Karpas-422 (cell line): ENCODE data around the gene PGLYRP4. TPM values are rescaled to one million over a fixed set of nuclear protein-coding genes. Genes with fewer than 3 reads are reported as not detected.

Source experiments
- DNase-seq: peaks from one replicate; pipeline ENCODE4 v3.0.0-alpha.2; 2015
- H2AFZ ChIP-seq: fragments of 200-600 bp; sonication (generic); 2 replicates; pipeline ENCODE4 v1.6.1; 2014; ENCODE audit warnings: antibody characterized with exemption, low read length, mixed read lengths
- H3K27ac ChIP-seq: fragments of 200-600 bp; sonication (generic); 2 replicates; pipeline ENCODE4 v1.5.1; 2014; ENCODE audit warnings: mild to moderate bottlenecking, low read length, moderate library complexity
- H3K27me3 ChIP-seq: fragments of 200-600 bp; sonication (generic); 2 replicates; pipeline ENCODE4 v1.6.1; 2014; ENCODE audit warnings: low read length, mixed read lengths
- H3K36me3 ChIP-seq: fragments of 200-600 bp; sonication (generic); 2 replicates; pipeline ENCODE4 v1.6.1; 2014; ENCODE audit warnings: low read length, mixed read lengths; ENCODE audit not compliant: insufficient read depth
- H3K4me1 ChIP-seq: fragments of 200-600 bp; sonication (generic); 2 replicates; pipeline ENCODE4 v1.6.1; 2014; ENCODE audit warnings: mild to moderate bottlenecking, low read length, mixed read lengths
- H3K4me2 ChIP-seq: fragments of 200-600 bp; sonication (generic); 2 replicates; pipeline ENCODE4 v1.6.1; 2014; ENCODE audit warnings: low read length, low read depth, mild to moderate bottlenecking; ENCODE audit not compliant: poor library complexity, severe bottlenecking
- H3K4me3 ChIP-seq: fragments of 200-600 bp; sonication (generic); 2 replicates; pipeline ENCODE4 v1.5.1; 2014; ENCODE audit warnings: mild to moderate bottlenecking, antibody characterized with exemption, low read length, mixed read lengths
- H3K79me2 ChIP-seq: fragments of 200-600 bp; sonication (generic); 2 replicates; pipeline ENCODE4 v1.6.1; 2014; ENCODE audit warnings: mild to moderate bottlenecking, low read length, mixed read lengths
- H3K9ac ChIP-seq: fragments of 200-600 bp; sonication (generic); 2 replicates; pipeline ENCODE4 v1.6.0; 2014; ENCODE audit warnings: low read length
- H3K9me2 ChIP-seq: fragments of 200-600 bp; sonication (generic), shearing (Covaris generic); replicated peaks from 2 replicates; pipeline ENCODE4 v1.6.0; 2014; ENCODE audit warnings: mild to moderate bottlenecking, low read length, moderate library complexity; ENCODE audit not compliant: insufficient read depth
- H3K9me3 ChIP-seq: fragments of 300-700, 200-600 bp; sonication (generic); 2 replicates; pipeline ENCODE4 v1.6.1; 2014; ENCODE audit warnings: low read length, mixed read lengths
- H4K20me1 ChIP-seq: fragments of 200-600 bp; sonication (generic); 2 replicates; pipeline ENCODE4 v1.6.1; 2014; ENCODE audit warnings: mild to moderate bottlenecking, antibody characterized with exemption, low read length, low read depth; ENCODE audit not compliant: insufficient read depth
- total RNA-seq: library from RNA; depleted of rRNA; stranded (reverse); fragments of >200 nt; shearing (Covaris generic); gene quantifications from 2 replicates; pipeline ENCODE4 v1.2.3, GENCODE V29; 2014; ENCODE audit warnings: low replicate concordance

The PGLYRP4 gene
- total RNA-seq, 1 experiment from 2014 or later: not detected

DNA sequence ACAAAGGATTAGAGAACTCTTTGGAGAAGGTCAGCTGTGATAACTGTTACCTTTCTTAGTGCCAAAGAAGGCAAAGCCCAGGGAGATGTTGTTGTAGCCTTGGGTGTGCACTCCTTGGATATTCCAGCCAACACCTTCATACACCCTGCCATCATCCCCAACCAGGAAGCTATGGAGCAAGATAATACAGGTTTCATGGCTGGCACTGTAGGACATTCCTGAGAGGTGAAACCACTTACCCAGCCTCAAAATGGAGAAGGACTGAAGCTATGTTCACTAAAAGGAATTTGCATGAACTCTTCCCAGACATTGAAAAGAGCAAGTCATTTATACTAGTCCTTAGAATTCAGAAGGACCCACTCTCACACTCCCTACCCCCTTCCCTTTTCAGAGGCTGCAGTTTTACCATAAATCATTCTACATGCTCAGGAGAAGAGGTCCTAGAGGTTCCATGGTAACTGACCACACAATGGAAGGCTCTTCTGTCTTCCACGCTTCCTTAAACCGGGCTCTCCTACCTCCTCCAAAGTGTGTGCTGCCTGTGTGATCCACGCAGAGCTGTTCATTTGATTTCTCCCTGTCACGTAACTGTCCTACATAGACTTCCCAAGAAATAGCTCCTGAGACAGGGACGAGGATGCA, 5.5 kb downstream of the PGLYRP4 start:
- no peaks in the 10 kb centered on the region for H3K9me3 ChIP-seq
- H3K4me3 ChIP-seq: no peak overlapping the region
- H3K4me2 ChIP-seq: no peak overlapping the region
- no peaks in the 10 kb centered on the region for H4K20me1 ChIP-seq
- H2AFZ ChIP-seq: no peak overlapping the region
- no peak overlapping the region for H3K27ac ChIP-seq
- H3K4me1 ChIP-seq: peaks cover 2% of the 10 kb centered on the region; the same call in 1 of the 2 replicates
- H3K27me3 ChIP-seq: no peaks in the 10 kb centered on the region
- no peaks in the 10 kb centered on the region for H3K9me2 ChIP-seq
- no peaks in the 10 kb centered on the region for H3K36me3 ChIP-seq
- no peak for DNase-seq
- H3K79me2 ChIP-seq: no peaks in the 10 kb centered on the region
- H3K9ac ChIP-seq: no peak overlapping the region

DNA sequence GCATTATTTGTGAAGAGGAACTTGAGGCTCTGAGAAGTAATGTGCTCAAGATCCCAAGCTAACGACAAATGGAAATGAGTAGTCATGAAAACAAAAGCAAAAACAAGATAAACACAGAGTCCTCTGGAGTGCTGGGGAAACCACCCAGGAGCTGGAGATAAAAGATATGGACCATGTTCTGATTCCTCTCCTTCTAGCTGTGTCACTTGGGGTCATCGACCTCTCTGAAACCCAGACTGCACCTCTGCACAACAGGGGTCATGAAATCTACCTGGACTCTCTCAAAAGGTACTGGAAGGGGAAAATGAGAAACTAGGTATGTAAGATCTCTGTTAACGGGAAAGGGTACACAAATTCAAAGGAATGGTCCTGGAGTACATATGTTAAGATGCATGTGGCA, 6.5 kb downstream of the PGLYRP4 start:
- no peak overlapping the region for H3K4me2 ChIP-seq
- no peak for DNase-seq
- H3K4me1 ChIP-seq: peaks cover 2% of the 10 kb centered on the region; the same call in 1 of the 2 replicates
- H3K9ac ChIP-seq: no peak overlapping the region
- no peak overlapping the region for H3K4me3 ChIP-seq
- H2AFZ ChIP-seq: no peak overlapping the region
- H3K27ac ChIP-seq: no peak overlapping the region
- no peaks in the 10 kb centered on the region for H3K27me3 ChIP-seq
- no peaks in the 10 kb centered on the region for H3K9me2 ChIP-seq
- no peaks in the 10 kb centered on the region for H3K36me3 ChIP-seq
- H4K20me1 ChIP-seq: no peaks in the 10 kb centered on the region
- H3K79me2 ChIP-seq: no peaks in the 10 kb centered on the region
- H3K9me3 ChIP-seq: no peaks in the 10 kb centered on the region

DNA sequence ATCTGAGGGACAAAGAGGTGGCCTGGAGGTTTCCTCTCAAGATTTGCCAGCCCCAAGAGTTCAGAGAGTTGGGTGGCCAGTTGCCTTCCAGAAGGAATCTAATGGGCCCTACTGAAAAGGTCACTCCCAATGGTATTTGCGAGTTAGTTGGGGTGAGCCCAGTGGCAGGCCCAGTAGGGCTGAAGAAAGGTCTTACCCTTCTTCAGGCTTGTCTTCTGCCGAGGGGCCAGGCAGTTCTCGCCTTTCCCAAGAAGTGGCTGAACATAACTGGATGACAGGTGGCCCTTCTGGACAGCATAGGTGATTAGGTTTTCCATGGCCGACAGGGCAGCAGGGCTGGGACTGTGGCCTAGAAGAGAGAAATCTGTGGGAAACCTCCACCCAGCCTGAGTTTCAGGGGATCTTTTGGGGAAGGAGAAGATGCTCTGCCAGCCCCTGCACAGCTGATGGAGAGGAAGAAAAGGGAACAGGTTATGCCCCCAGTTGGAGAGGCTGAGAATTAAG, 7.2 kb downstream of the PGLYRP4 start:
- Histone ChIP-seq H3K4me2 (no peak overlapping the region), H4K20me1 (no peaks in the 10 kb centered on the region), H3K9me3 (no peaks in the 10 kb centered on the region), H3K9me2 (no peaks in the 10 kb centered on the region), H2AFZ (no peak overlapping the region), H3K27ac (no peak overlapping the region), H3K27me3 (no peaks in the 10 kb centered on the region; the same call in 1 of the 2 replicates), H3K4me1 (peaks cover 2% of the 10 kb centered on the region; the same call in 1 of the 2 replicates), H3K79me2 (no peaks in the 10 kb centered on the region), H3K36me3 (no peaks in the 10 kb centered on the region), H3K9ac (no peak overlapping the region), H3K4me3 (no peak overlapping the region)
- DNase-seq: no peak

DNA sequence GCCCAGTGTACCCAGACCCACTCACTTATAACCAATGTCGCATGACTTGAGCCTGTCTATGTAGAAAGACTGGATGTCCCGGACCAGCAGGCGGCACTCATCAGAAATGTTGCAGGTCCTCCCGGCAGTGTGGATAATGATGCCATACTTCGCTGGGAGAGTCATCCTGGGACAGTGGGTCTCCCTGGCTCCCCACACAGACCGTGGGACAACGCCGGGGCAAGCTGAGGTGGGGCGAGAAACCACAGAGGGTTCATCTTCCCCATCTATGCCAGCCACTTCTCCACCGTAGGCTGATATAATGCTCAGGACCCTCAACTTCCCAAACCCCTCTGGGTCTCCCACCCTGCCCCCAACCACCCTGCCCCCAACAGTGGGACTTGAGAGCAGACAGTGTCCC, 8.3 kb downstream of the PGLYRP4 start:
- no peaks in the 10 kb centered on the region for H3K79me2 ChIP-seq
- H2AFZ ChIP-seq: no peak overlapping the region
- no peak overlapping the region for H3K27ac ChIP-seq
- H3K9me3 ChIP-seq: no peaks in the 10 kb centered on the region
- H3K9ac ChIP-seq: no peak overlapping the region
- H3K27me3 ChIP-seq: no peaks in the 10 kb centered on the region; the same call in 1 of the 2 replicates
- no peak overlapping the region for H3K4me3 ChIP-seq
- no peaks in the 10 kb centered on the region for H3K4me1 ChIP-seq
- H3K9me2 ChIP-seq: no peaks in the 10 kb centered on the region
- H4K20me1 ChIP-seq: no peaks in the 10 kb centered on the region
- no peaks in the 10 kb centered on the region for H3K36me3 ChIP-seq
- H3K4me2 ChIP-seq: no peak overlapping the region
- DNase-seq: no peak

DNA sequence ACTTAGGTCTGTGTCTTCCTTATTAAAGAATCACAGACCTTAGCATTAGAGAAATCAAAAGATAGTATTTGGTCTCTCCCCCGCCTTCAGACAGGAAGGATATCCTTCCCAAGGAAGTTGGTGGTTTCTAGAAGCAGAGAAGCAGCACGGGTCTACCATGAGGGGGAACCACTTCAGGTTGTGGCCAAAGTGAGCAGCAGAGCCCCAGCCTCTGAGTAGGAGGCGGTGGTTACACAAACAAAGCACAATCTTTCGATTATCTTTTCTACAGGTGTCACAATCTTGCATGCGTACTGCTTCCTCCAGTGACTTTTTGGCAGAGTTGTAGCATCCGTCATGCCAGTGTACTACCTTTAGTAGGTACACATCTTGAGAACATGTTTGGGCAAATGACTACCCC, 8.8 kb downstream of the PGLYRP4 start:
- DNase-seq: no peak
- H3K4me2 ChIP-seq: no peak overlapping the region
- H2AFZ ChIP-seq: no peak overlapping the region
- no peak overlapping the region for H3K9ac ChIP-seq
- no peaks in the 10 kb centered on the region for H3K9me3 ChIP-seq
- no peak overlapping the region for H3K27ac ChIP-seq
- no peak overlapping the region for H3K4me3 ChIP-seq
- no peaks in the 10 kb centered on the region for H3K4me1 ChIP-seq
- no peaks in the 10 kb centered on the region for H3K9me2 ChIP-seq
- no peaks in the 10 kb centered on the region for H3K79me2 ChIP-seq
- H3K27me3 ChIP-seq: no peaks in the 10 kb centered on the region; the same call in 1 of the 2 replicates
- H4K20me1 ChIP-seq: no peaks in the 10 kb centered on the region
- no peaks in the 10 kb centered on the region for H3K36me3 ChIP-seq

DNA sequence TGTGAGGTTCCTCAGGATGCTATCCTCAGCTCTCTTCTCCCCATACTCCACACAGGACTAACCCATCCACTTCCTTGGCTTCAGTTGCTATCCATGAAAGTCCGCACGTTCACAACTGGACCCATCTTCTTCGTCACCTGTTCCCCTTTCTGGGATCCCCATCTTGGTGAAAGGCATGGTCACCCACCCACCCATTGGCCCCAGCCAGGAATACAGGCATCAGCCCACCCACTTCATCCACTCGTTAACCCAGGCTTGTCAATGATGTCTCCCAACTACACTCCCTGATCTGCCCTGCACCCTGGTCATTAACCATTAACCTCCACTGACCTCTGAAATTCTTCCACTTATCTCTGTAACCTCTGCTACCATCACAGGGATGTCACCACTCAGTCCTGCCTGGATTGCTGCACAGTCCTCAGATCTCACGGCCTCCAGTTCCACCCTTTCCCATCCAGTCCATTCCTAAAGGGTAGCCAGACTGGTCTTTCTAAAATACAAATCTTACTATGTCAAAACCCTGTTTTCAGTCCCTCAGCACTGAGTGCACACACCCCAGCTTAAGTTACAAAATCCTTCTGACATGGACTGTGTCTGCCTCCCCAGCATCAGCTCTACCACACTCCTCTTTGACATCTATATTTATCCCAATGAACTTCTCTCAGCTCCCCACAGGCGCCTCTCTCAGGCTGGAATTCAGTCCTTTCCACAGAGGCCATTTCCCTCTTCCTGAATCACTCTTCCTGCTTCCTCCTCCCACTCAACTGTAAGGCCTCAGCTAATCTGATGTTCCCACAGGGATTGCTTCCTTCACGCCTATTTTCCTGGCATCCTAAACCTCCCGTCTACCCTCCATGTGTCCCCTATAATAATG, 10.4 kb downstream of the PGLYRP4 start:
- Histone ChIP-seq H3K9ac (no peak overlapping the region), H3K4me3 (no peak overlapping the region), H3K4me1 (no peaks in the 10 kb centered on the region), H3K79me2 (no peaks in the 10 kb centered on the region), H3K9me2 (no peaks in the 10 kb centered on the region), H3K36me3 (no peaks in the 10 kb centered on the region), H3K27ac (no peak overlapping the region), H3K4me2 (no peak overlapping the region), H3K27me3 (no peaks in the 10 kb centered on the region; the same call in 1 of the 2 replicates), H3K9me3 (no peaks in the 10 kb centered on the region), H4K20me1 (no peaks in the 10 kb centered on the region), H2AFZ (no peak overlapping the region)
- DNase-seq: no peak

DNA sequence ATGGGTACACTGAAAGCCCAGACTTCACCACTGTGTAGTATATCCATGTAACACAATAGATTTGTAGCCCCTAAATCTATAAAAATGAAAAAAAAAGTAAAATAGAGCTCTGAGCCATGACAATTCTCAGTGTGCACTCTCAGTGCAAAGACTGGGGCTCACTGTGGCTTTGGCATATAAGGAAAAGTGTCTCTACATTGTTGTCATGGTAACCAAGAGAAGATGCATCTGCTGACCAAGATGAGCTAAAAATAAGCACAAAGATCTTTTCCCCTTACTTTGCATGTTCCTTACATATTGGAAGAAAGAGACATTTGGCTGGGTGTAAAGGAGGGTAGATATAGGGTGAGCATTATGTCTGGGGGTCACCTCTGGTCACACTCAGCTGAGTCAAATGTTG, 12.0 kb downstream of the PGLYRP4 start:
- no peak overlapping the region for H3K9ac ChIP-seq
- no peak overlapping the region for H3K27ac ChIP-seq
- H3K79me2 ChIP-seq: no peaks in the 10 kb centered on the region
- H3K27me3 ChIP-seq: no peaks in the 10 kb centered on the region; the same call in 1 of the 2 replicates
- no peak overlapping the region for H2AFZ ChIP-seq
- no peaks in the 10 kb centered on the region for H4K20me1 ChIP-seq
- no peaks in the 10 kb centered on the region for H3K9me2 ChIP-seq
- H3K4me3 ChIP-seq: no peak overlapping the region
- no peaks in the 10 kb centered on the region for H3K4me1 ChIP-seq
- DNase-seq: no peak
- no peaks in the 10 kb centered on the region for H3K9me3 ChIP-seq
- no peak overlapping the region for H3K4me2 ChIP-seq
- H3K36me3 ChIP-seq: no peaks in the 10 kb centered on the region

- H2AFZ ChIP-seq: no peak overlapping the region
- no peaks in the 10 kb centered on the region for H4K20me1 ChIP-seq
- peaks cover 5% of the 10 kb centered on the region; the same call in 1 of the 2 replicates for H3K27me3 ChIP-seq
- H3K27ac ChIP-seq: no peak overlapping the region
- H3K36me3 ChIP-seq: no peaks in the 10 kb centered on the region
- no peaks in the 10 kb centered on the region for H3K4me1 ChIP-seq
- H3K9ac ChIP-seq: no peak overlapping the region
- H3K9me3 ChIP-seq: no peaks in the 10 kb centered on the region
- DNase-seq: no peak
- no peak overlapping the region for H3K4me3 ChIP-seq
- no peaks in the 10 kb centered on the region for H3K79me2 ChIP-seq
- H3K4me2 ChIP-seq: no peak overlapping the region
- H3K9me2 ChIP-seq: no peaks in the 10 kb centered on the region
Measured at GRCh38 chr1:153333902-153334301, 14.7 kb downstream of the PGLYRP4 start.
